H1 (cell line): ENCODE measurements around the gene MPST.

Experiments used
- CTCF ChIP-seq, 3 experiments: IDR thresholded peaks; 1 replicate in 2 of 3; 2 replicates in 1 of 3; pipeline versions ENCODE4 v1.5.1 to v1.6.1; 2011; ENCODE audit warnings: low read length in 3 of 3, mild to moderate bottlenecking in 3 of 3, inconsistent platforms in 2 of 3, low read depth in 1 of 3, moderate library complexity in 1 of 3; ENCODE audit not compliant: insufficient read depth in 1 of 3; ENCODE audit errors: control extremely low read depth in 1 of 3
- RAD21 ChIP-seq, 2 experiments: IDR thresholded peaks in 1 of 2; conservative IDR thresholded peaks in 1 of 2; 2 replicates each; pipeline ENCODE4 v1.6.1; 2011; ENCODE audit warnings: low read depth in 2 of 2, low read length in 2 of 2, improper control_type of control experiment in 1 of 2, inconsistent platforms in 1 of 2, mild to moderate bottlenecking in 1 of 2, moderate library complexity in 1 of 2
- TAF1 ChIP-seq: IDR thresholded peaks from 2 replicates; pipeline ENCODE4 v1.6.1; 2011; ENCODE audit warnings: mild to moderate bottlenecking, low read depth, low read length

DNA sequence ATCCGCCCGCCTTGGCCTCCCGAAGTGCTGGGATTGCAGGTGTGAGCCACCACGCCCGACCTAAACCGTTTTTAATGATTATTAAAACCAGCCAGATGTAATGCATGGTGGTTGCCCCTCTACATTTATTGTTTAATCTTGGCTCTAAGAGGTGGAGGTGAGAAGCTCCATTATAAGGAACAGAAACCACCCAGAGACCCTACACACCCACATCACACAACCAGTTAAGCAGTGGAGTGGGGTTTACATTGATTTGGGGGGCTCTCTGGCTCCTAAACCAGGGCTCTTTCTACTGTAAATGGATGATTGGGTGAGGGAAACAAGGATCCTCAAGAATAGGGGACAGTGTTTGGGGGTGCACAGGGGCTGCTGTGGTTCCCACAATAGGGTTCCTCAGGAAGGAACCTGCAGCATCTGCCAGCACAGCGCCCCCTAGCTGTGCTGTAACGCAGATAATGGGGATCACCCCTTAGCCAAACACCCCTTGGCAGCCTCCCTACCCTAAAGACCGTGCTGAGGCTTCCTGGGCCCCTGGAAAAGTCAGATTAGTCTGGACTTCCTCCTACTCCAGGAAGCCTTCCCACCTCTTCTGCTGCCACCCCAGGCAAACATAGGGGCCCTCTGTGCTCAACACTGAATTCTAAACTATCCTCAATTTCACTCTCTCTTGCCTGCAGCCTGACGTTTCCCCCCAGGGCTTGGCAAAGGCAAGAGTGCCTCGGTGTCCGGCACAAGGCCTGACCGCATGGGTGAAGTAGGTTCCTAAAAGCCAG lies 2.4 kb downstream of the MPST start:
- TF ChIP-seq TAF1 (no peak), CTCF (IDR thresholded peaks at IDR 0.05; ENCODE audit: control extremely low read depth in 1 of 3, insufficient read depth in 1 of 3, low read depth in 1 of 3, low read length in 3 of 3) (peak; percentile 73 to 92 (median 81)), RAD21 (IDR thresholded peaks at IDR 0.05 in 1 of 2, conservative IDR thresholded peaks at IDR 0.05 in 1 of 2; ENCODE audit: low read depth in 2 of 2, low read length in 2 of 2) (peak; percentile 17 to 47; a peak in 3 of 4 replicates)
